Testis (tissue), 2 donors: ENCODE measurements around the gene TCF3.

Experiments used
- CTCF ChIP-seq, 3 experiments: fragments of 450-650 bp in 2 of 3; fragments of 200-600 bp in 1 of 3; sonication (generic) in 1 of 3; IDR thresholded peaks; one replicate each; pipeline ENCODE4 v1.5.1; 2016 to 2019; ENCODE audit warnings: antibody characterized with exemption in 3 of 3, mild to moderate bottlenecking in 2 of 3, moderate library complexity in 1 of 3
- POLR2A ChIP-seq: fragments of 450-650 bp; IDR thresholded peaks from one replicate; pipeline ENCODE4 v1.6.1; 2017; ENCODE audit warnings: antibody characterized with exemption, mild to moderate bottlenecking, moderate library complexity

DNA sequence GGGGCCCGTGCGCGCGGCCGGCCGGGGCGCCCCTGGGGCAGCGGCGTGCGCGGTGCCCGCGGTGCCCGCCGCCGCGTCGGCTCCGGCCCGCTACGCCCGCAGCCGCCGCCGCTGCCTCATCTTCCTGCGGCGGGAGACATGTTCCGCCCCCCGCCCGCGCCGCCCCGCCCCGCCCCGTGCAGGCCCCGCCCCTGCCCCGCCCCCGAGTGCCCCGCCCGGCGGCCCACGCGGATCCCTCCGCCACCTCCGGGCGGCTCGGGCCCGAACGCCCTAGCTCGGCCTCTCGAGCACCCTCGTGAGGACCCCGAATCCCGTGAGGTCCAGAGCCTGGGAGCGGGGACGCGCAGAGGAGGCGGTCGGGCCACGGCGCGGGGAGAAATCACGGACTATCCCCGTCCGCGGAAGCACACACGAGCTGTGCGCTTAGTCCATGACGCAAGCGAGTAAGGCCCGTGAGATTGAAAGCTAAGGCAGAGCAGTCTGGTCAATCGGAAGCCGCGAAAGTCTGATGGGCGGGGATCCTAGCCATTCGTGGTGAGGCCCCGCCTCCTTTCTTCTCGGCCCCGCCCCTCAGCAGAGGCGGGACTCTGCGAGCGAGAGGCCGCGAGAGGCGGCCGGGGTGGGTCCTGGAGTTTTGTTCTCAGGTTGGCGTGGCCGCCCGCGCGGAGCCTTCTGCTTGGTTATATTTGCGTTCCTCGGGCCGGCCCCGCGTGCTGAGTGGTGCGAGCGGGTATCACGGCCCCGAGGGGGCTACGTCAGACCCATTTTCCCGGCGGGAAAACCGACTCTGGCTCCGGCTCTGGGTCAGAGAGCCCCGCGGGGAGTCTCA is at the start of gene TCF3:
- TF ChIP-seq CTCF (IDR thresholded peaks at IDR 0.05): peak in 2 of 3 experiments; percentile 13 to 48
- no peak for TF ChIP-seq POLR2A
